ENCODE data around the gene DHRS13. TPM values are rescaled to one million over a fixed set of nuclear protein-coding genes. Genes with fewer than 3 reads are reported as not detected.
A peak's percentile ranks its signal among the peaks of the same experiment; 100 is the strongest.

Gene DHRS13
- total and polyA plus RNA-seq, 2 donors (not counting 1 experiment from before 2014, with no cell fraction given): 11.9 to 28.1 TPM

GRCh38 chr17:28897769-28898526 is 4.9 kb downstream of the DHRS13 start:
- H3K4me3 ChIP-seq (ENCODE audit: control extremely low read depth in 1 of 5, extremely low read depth in 1 of 5, insufficient read depth in 1 of 5, low read depth in 2 of 5, low read length in 4 of 5): peak overlapping the region; percentile 70 to 95 (median 82)
- H3K27ac ChIP-seq (ENCODE audit: low read length in 2 of 2): peak overlapping the region; percentile 80 to 97
- peak overlapping the region; percentile 84 for H3K4me2 ChIP-seq (replicated peaks; ENCODE audit: low read depth, low read length, poor library complexity, severe bottlenecking)
- ChIA-PET CTCF (interaction anchor here (0.7 to 9.1 kb wide), 24 partner anchors 8 to 174 kb away, joined by 3 to 137 read pairs (median 5); partner anchors contain the start of genes FAM222B, PHF12 and TLCD1), POLR2A (interaction anchor here (0.6 to 3.1 kb wide), 9 partner anchors 18 to 282 kb away, joined by 3 to 12 read pairs (median 6); partner anchors contain the start of genes ERAL1 and MYO18A)
- peaks cover 81% of the 10 kb centered on the region for H3K79me2 ChIP-seq (ENCODE audit: control insufficient read depth, insufficient read depth, low read length)
- H2AFZ ChIP-seq (ENCODE audit: insufficient read depth, low read depth, low read length, poor library complexity, severe bottlenecking): peak overlapping the region; percentile 91
- peaks cover 54 to 66% of the 10 kb centered on the region in 2 donors for H3K4me1 ChIP-seq (ENCODE audit: control insufficient read depth in 2 of 2, insufficient read depth in 2 of 2, low read length in 2 of 2)
- WGBS (ENCODE audit: insufficient coverage): 25% methylated on average over 23 of the region's 23 CpGs
- DNase-seq (peak; percentile 71), ATAC-seq (ENCODE audit: low read depth) (no peak)
- H3K27me3 Mint-ChIP-seq: no peaks in the 10 kb centered on the region
- H3K27ac Mint-ChIP-seq: peak overlapping the region; percentile 99
- H3K9me3 Mint-ChIP-seq (ENCODE audit: insufficient read depth): no peaks in the 10 kb centered on the region
- H4K20me1 ChIP-seq (ENCODE audit: control insufficient read depth, insufficient read depth, low read length, poor library complexity, severe bottlenecking): peaks cover 8% of the 10 kb centered on the region
- TF ChIP-seq CTCF (IDR thresholded peaks at IDR 0.05): no peak
- no peak for TF ChIP-seq EZH2 (IDR thresholded peaks at IDR 0.05; ENCODE audit: borderline replicate concordance, insufficient read depth, low read depth, low read length, poor library complexity, severe bottlenecking)
- peaks cover 66% of the 10 kb centered on the region for H3K4me1 Mint-ChIP-seq
- H3K9me3 ChIP-seq (ENCODE audit: control extremely low read depth in 1 of 3, control insufficient read depth in 2 of 3, insufficient read depth in 1 of 3, low read length in 2 of 3): no peaks in the 10 kb centered on the region
- intact Hi-C loops (cut with micrococcal nuclease): loop anchor here (1.0 kb wide), 2 partner anchors 135 to 170 kb away; partner anchors contain the start of gene NEK8
- no peaks in the 10 kb centered on the region for H3K27me3 ChIP-seq (replicated peaks in 1 of 4; ENCODE audit: control extremely low read depth in 1 of 4, control insufficient read depth in 3 of 4, insufficient read depth in 4 of 4, low read length in 3 of 4)
- peak overlapping the region; percentile 97 for H3K4me3 Mint-ChIP-seq
- peaks cover 0 to 5% of the 10 kb centered on the region in 2 experiments for H3K36me3 ChIP-seq (replicated peaks in 1 of 2; ENCODE audit: control extremely low read depth in 1 of 2, control insufficient read depth in 1 of 2, extremely low read depth in 1 of 2, insufficient read depth in 2 of 2, low read length in 1 of 2)
- peak overlapping the region; percentile 92 for H3K9ac ChIP-seq (ENCODE audit: low read length)
